ELR (cell line): Measurements from ENCODE around the gene SCD5.

Experiments used
- DNase-seq: peaks from one replicate; pipeline ENCODE4 v3.0.0-alpha.2; 2015; ENCODE audit warnings: low read depth

The SCD5 gene

DNA sequence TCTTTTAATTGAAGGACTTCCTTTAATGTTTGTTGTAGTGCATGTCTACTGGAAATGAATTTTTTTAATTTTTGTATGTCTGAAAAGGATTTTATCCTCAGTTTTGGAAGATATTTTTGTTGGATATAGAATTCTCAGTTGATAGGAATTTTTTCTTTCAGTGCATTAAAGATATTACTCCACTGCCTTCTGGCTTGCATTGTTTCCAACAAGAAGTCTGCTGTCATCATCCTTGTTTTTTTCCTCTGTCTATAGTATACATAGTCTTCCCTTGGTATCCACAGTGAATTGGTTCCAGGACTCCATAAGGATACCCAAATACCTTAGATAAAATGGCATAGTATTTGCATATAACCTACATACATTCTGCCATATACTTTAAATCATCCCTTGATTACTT lies 33.5 kb downstream of the SCD5 start:
- no peak for DNase-seq

DNA sequence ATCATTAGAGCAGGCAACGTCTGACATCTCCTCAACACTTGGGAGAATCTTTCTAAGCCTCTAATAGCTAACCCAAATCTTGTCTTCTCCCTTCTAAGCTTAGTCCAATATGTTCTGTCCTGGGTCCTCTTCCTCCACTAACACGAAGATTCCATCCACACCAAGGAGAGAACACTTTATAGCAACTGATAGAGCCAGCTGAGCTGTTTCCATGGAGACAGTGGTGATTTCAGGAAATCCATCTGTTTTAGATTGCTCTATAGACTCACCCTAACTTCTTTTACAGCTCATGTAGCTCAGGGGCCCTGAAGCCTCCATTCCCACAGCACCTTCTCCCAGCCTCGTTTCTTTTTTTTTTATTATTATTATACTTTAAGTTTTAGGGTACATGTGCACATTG lies 37.4 kb downstream of the SCD5 start:
- DNase-seq = no peak

DNA sequence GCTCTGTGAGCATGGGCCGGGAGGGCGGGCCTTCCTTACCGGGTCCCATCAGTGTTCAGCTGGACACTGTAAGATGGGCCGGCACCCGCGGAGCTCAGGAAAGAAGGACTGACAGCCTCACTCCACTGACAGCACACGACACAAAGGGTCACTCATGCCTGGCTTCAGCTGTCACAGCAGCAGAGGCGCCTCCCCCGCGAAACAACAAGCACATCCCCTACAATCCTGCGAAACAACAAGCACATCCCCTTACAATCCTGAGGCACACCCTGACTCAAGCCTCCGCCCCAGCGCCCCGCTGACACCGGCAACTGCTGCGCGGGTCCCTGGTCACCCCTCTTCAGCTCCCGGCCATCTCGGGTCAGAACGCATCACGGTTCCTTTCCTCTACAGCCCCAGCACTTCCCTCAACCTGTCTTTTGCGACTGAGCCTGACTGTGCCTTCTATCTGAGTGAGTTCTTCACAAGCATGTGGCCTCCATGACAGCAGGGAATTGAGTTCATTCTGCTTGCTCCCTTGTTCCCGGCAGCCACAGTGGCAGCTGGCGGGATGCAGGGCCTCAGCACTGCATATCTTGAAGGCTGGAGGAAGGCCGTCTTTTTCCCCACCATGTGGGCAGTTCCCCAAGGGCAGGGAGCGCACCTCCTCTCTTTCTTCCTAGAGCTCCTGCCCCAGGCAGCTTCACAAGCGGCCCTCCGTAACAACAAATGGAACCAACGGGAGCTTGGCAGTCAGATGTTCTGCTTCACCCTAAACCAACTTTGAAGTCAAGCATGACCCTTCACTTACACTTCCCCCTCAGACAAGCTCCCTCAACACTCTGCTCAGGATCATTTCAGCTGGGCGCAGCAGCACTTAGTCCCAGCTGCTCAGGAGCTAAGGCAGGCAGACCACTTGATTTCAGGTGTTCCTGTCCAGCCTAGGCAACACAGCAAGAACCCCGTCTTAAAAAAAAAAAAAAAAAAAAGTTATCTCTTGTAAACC lies 39.6 kb downstream of the SCD5 start:
- no peak for DNase-seq

DNA sequence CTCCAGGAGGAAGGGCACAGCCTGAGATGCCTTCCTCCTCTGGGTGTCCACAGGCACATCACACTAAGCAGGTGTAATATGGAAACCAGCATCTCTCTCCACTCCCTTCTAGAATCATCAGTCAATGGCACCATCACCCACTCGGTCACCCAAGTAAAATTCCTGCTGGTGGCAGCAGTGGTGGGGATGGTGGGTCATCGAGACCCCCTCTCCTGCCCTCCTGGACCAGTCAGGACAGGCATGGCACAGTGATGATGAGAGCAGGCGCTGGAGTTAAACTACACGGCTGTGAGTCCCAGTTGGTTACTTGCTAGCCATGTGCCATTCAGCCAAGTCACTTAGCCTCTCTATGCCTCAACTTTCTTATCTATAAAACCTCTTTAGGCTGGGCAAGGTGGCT lies 42.5 kb downstream of the SCD5 start:
- no peak for DNase-seq

- no peak for DNase-seq
Observed at GRCh38 chr4:82755650-82756049, 42.9 kb downstream of the SCD5 start.

GRCh38 chr4:82754513-82755165 lies 44.0 kb downstream of the SCD5 start:
- no peak for DNase-seq

DNA sequence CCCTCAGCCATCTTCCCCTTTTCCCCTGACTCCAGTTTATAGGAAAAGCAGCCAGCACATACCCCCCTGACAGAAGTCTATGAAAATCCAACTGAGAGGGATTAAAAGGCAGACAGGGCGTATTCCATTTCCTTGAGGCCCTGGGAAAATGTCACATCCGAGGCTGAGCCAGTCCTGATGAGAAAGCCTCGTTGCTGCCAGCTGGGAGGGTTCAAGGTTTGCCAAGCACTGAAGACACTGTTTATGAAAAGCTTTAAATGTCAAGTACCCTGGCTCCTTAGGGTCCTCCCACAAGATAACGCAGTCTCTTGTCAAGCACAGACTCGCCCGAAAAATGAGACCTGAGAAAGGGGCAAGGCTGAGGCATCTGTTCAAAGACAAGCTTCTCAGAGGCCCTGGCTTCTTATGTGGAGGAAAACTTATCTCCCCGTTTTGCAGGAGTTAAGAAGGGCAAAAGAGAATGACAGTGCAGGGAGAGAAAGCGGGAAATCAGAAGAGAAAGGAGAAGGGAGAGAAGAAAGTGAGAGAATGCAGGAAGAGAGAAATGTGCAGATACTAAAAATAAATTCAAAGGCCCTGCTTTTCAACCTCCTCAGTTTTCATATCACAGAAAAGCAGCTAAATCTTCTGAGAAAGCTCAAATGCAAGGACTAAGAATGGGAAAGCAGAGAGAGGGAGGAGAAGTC lies 44.7 kb downstream of the SCD5 start:
- no peak for DNase-seq

- DNase-seq = no peak
Observed at GRCh38 chr4:82753238-82753637, 45.4 kb downstream of the SCD5 start.

- DNase-seq = peak; percentile 25
Observed at GRCh38 chr4:82748810-82749470, 49.7 kb downstream of the SCD5 start.

DNA sequence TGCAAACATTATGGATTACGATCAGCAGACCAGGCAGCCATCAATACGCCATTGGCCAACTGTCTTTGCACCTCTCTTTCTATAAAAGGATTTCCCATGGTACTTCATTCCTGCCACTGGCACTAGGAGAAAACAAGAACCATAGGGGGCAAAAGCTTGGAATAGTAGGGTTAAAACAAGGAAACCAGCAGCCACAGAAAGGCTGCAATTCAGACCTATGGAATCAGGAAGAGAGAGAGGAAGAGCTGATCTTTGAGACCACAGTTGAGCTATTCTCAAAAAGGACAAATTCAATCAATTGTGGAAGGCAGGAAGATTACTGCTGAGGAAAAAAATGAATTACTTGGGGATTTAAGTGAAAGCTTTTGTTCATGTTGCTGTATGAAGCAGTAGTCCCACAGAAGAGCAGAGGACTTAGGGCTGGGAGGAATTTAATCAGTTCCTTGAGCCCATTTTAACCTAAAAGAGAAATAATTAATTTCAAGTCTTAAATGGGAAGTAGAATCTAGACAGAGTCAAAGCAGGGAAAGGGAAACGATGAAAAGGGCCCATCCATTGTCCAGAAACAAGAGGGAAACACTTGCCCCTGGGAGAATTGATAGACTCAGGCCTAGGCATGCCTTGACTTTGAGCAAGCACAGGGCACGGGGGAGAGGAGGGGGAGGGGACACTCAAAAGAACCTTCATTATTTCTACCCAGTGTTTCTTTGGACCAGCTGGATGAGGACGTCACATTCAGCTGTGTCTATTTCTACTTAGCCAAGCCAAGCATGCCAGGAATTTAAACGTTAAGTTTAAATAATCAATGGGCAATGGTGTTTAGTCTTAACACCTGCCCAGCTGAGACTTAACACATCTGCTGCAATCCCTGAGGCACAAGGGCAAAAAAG lies 50.7 kb downstream of the SCD5 start:
- DNase-seq = no peak

- no peak for DNase-seq
Observed at GRCh38 chr4:82746705-82747574, 51.7 kb downstream of the SCD5 start.

DNA sequence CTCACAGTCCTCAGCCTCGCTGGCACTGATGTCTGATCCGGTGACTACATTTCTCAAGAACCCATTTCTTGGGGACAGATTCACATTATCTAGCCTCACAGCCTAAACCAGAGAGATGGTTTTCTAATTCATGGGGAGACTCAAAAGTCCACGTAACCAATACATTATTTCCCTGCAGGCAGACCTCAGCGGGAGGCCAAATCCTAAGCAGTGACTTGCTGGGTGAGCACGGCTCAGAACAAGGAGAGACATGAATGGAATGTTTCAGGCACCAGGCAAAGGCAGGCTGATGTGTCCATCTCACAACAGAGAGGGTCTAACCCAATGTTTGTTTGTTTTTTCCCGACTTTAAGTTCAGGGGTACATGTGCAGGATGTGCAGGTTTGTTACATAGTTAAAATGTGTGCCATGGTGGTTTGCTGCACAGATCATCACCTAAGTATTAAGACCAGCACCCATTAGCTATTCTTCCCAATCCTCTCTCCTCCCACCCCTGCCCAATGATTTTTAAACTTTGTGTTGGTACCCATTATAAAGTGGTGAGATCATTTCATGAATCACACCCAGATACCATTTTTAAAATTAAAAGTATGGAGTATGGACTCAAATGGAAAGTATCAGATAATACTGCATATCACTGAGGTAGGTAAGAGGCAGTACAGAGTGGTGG lies 53.3 kb downstream of the SCD5 start:
- peak; percentile 87 for DNase-seq

GRCh38 chr4:82744284-82744968 lies 54.2 kb downstream of the SCD5 start:
- DNase-seq = peak; percentile 33

GRCh38 chr4:82741188-82741587 lies 57.4 kb downstream of the SCD5 start:
- DNase-seq = no peak

DNA sequence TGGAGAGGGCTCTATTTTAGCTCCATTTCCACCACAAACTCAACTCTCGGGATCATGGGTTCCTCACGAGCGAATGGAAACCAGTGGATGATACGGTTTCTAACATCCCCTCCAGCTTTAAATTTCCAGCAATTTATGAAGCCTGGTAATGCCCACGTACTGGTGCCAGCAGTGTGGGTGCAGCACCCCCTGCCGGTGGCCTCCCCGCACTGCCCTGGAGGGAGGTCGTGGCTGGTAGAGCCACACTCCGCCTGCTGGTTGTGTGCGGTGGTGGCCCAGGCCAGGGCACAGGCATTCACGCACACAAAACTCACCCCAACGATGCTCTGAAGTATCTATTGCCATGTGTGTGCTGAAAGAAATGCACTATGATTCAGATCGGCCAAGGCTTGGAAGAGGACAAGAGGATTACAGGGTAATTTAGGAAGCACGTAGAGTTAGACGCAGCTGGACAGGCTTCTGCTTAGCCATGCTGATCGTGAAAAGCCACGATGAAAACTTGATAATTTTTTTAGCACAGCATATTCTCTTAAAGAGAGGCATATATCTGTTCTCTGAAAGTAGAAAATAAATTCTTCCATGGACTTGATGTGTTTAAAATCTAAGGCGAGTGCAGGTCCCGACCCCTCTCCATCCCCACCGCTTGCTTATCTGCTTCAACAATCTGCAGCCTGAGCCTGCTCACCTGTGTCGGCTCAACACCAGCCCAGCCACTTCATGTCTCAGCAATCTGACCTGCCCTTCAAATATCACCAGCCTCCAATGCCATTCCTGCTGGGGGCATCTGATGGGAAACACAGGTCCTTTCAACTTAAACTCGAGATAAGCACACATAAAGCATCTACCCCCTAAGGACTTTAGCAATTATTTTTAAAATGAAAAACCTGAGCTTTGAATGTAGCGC lies 59.1 kb downstream of the SCD5 start:
- peak; percentile 42 for DNase-seq

DNA sequence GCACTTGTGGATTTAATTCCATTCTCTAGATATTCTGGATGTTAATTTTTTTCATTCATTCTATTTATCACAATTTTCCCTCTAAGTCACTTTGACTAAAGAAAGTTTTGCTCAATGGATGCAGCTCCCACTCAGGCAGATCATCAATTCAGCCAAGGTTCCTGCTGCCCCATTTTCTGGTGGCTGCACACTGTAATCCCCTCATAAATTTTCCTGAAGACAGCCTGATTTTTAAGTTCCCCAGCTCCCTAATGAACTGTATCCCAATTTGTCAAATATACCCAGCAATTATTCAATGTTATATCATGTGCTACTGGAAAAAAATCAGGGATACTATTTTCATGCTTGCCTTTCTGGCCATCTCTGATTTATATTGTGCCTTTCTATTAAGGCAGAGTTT lies 61.2 kb downstream of the SCD5 start:
- DNase-seq = no peak

GRCh38 chr4:82733636-82734035 lies 65.0 kb downstream of the SCD5 start:
- peak; percentile 83 for DNase-seq

DNA sequence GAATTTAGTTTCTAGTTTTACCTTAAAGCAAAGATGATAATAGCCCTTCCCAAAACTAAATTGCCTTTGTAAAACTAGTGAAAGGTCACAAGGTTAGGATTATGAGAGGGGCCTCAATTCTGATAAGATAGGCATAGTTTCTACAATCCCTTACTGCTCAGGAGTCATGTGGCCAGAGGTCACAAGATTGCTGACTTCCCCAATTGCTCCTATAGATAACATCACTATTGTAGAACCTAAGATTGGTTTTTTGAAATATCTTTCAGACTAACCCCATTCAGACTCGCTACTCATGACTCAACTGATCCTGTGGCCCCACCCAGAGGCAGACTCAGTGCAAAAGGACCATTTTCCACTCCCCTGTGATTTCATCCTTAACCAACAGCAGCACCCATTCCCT lies 70.3 kb downstream of the SCD5 start:
- no peak for DNase-seq
